Cardiac fibroblast (primary cell): ENCODE data around the gene SSTR5.

Source experiments
- DNase-seq, 2 donors: peaks; one replicate each; pipeline versions ENCODE4 v3.0.0 to v3.0.0-alpha.2; 2010; ENCODE audit warnings: low read depth in 2 of 2
- H3K4me3 ChIP-seq, 2 donors: replicated peaks in 1 of 2; 1 replicate in 1 of 2; 2 replicates in 1 of 2; pipeline ENCODE4 v1.5.1; 2011; ENCODE audit warnings: low read depth in 2 of 2, low read length in 2 of 2, mild to moderate bottlenecking in 2 of 2, moderate library complexity in 1 of 2
- TF ChIP-seq, protein P1 (sequence below): IDR thresholded peaks from one replicate; pipeline ENCODE4 v1.5.1; 2011; ENCODE audit warnings: low read depth, mild to moderate bottlenecking, low read length, inconsistent platforms

SSTR5 gene

DNA sequence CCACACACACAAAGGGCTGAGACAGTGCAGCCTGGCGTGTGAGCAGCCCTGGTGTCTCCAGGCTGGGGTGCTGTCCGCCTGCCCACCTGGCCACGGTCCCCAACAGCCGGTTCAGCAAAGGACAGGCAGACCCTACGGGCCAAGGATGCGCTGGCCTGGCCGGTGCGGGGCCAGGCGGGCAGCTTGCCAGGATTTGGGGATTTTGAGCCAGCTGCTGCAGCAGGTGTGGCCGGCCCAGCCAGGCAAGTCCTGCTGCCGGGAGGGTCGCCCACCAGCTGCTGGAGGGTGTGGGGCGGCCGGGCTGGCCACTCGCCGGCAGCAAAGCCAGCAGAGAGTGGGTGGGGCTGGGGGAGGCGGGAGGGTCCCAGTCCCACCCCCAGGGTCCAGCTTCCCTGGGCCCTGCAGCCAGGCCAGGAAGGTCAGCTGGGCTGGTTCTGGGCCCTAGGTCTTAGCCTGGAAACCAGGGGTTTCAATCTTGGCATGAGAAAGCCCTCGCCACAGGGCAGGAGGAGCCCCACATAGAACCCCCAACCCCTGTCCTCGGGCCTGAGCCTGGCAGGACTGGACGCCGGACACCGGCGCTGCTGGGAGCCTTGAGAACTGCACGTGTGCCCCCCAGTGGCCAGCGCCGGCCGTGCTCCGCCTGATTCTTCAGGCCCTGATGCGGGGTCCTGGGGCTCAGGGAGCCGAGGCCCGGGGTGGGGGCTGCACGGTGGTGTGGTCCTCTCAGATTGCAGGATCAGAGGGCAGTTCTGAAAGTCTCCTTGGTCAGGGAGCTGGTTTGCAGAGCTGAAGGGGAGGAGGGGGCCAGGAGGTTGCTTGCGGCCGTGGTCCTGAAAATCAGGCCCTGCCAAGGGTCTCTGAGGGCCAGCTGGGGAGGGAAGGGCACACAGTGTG is 17.6 kb upstream of the SSTR5 start:
- peak; percentile 59 to 69 for DNase-seq
- H3K4me3 ChIP-seq, result no peak overlapping the region
- TF ChIP-seq, protein P1, sequence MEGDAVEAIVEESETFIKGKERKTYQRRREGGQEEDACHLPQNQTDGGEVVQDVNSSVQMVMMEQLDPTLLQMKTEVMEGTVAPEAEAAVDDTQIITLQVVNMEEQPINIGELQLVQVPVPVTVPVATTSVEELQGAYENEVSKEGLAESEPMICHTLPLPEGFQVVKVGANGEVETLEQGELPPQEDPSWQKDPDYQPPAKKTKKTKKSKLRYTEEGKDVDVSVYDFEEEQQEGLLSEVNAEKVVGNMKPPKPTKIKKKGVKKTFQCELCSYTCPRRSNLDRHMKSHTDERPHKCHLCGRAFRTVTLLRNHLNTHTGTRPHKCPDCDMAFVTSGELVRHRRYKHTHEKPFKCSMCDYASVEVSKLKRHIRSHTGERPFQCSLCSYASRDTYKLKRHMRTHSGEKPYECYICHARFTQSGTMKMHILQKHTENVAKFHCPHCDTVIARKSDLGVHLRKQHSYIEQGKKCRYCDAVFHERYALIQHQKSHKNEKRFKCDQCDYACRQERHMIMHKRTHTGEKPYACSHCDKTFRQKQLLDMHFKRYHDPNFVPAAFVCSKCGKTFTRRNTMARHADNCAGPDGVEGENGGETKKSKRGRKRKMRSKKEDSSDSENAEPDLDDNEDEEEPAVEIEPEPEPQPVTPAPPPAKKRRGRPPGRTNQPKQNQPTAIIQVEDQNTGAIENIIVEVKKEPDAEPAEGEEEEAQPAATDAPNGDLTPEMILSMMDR, result peak; percentile 86

DNA sequence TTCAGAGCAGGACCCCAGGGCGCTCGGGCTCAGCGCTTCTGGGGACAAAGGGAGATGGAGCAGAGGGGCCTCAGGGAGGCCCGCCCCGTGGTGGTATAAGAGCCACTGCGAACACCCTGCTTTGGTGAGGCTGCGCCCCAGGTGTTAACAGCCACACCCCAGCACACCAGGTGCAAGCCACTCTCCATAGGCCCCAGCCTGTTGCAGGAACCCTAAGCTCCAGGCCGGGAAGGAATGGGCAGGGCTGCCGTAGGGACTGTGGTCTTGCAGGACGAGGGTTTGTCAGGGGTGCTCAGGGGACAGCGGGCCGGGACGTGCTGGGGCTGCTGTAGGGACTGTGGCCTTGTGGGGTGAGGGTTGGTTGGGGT is 17.0 kb upstream of the SSTR5 start:
- H3K4me3 ChIP-seq, result no peak overlapping the region
- TF ChIP-seq, protein P1, result no peak

DNA sequence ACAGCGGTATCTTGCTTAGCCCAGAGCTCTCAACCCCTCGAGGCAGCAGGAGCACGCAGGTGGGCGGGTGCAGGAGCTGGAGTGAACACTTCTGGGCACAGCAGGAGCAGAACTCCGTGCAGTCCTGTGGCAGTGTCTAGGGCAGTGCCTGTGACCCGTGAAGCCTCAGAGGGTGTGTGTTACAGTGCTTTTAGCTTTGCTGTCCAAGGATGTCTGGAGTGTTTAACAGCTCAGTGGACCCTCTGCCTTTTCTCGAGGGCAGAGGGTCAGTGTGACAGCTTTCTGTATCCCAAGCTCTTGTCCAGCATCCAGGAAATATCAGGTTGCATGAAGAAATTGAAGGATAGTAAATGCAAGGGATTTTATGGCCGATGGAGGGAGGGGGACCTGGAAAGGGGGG is 16.4 kb upstream of the SSTR5 start:
- DNase-seq, result no peak
- TF ChIP-seq, protein P1, result no peak
- no peak overlapping the region for H3K4me3 ChIP-seq

More for the DNA sequence above, 17.0 kb upstream of the SSTR5 start:
- DNase-seq, result no peak

DNA sequence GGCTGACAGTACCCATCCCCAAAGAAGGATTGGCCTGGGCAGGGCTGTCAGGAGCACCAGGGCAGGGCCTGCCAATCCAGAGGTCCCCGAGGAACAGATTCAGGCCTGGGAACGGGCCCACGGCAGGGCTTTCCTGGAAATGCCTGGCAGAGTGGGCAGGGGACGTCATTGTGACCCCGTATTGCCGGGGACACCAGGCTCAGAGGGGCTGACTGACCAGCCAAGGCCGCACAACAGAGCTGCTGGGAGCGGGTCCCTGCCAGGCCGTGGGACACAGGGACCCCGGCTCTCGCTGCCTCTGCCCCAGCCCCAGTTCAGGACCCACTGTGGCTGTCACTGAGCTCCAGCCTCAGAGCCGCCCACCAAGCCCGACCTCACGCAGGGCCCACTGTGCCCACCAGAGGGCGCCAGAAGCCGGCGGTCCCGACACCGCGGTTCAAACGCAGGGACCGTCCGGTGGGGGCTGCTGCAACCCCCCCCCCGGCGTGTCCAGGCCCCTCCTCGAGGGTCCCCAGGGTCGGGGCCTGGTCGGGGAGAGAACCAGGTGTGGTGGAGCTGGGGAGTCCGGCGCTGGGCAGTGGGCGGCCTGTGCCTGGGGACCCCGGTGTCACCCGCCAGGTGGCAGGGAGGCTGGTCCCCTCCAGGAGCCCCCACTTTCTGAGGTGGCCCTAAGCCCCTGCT is 15.2 kb upstream of the SSTR5 start:
- H3K4me3 ChIP-seq, result no peak overlapping the region
- DNase-seq, result peak; percentile 22 to 28
- TF ChIP-seq, protein P1, result peak; percentile 82

DNA sequence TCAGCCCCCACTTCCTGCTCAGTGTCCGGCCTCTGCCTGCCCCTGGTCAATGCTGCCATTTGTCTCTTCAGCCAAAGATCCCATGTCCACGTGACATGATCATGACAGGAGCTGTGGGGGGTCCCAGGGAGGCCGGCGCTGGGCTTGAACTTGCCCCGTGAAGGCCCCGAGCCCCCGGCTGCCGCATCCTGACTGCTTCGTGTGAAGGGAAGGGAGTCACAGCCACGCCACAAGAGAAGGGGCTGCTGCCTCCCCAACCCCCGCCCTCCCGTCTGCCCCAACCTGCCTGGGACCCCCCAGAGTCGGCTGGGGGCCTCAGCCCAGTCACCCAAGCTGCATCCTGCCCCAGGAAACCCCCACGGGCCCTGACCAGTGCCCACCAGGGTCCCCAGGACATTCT is 14.3 kb upstream of the SSTR5 start:
- no peak overlapping the region for H3K4me3 ChIP-seq
- no peak for DNase-seq
- TF ChIP-seq, protein P1, result no peak

DNA sequence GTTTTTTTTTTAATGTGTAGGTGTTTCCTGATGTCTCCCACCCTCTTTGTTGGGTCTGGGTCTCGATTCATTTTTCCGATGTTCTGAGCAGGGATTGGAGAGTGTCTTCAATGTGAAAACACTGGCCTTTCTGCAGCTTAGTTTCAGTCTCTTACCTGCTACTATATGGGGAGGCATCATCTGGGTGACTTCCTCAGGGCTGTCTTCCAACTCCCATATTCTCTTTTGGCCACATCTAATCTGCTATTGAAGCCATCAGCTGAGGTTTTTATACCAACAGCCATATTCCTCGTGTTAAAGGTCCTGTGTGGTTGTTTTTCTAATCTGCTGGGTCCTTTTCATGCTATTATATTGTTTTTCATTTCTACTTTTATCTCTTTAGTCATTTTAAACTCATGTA is 13.2 kb upstream of the SSTR5 start:
- TF ChIP-seq, protein P1, result no peak
- no peak for DNase-seq
- H3K4me3 ChIP-seq, result no peak overlapping the region
